Body of pancreas (tissue), 4 donors: ENCODE results near the gene NDUFV1.
"Not testable (repeated sequence)": the region's sequence is repeated elsewhere in the genome, so short reads cannot be mapped to it uniquely, and the experiment has no call there.

Source experiments
- CTCF ChIP-seq, 7 experiments: fragments of 450-650 bp in 4 of 7; fragments of 200-600 bp in 3 of 7; sonication (generic) in 3 of 7; IDR thresholded peaks; one replicate each; pipeline ENCODE4 v1.5.1; 2016 to 2019; ENCODE audit warnings: antibody characterized with exemption in 7 of 7
- POLR2A ChIP-seq, 3 donors: fragments of 450-650 bp; IDR thresholded peaks; one replicate each; pipeline ENCODE4 v1.6.1; 2016; ENCODE audit warnings: antibody characterized with exemption in 3 of 3, mild to moderate bottlenecking in 2 of 3

DNA sequence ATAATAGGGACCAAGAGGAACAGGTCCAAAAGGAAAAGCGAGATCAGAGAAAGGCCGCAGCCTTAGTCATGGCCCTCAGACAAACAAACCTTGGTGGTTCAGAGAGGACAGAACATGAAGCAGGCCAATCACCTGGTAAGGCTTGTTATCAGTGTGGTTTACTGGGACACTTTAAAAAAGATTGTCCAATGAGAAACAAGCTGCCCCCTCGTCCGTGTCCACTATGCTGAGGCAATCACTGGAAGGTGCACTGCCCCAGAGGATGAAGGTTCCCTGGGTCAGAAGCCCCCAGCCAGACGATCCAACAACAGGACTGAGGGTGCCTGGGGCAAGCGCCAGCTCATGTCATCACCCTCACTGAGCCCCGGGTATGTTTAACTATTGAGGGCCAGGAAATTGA, 16.2 kb downstream of the NDUFV1 start:
- TF ChIP-seq POLR2A, CTCF (IDR thresholded peaks at IDR 0.05): not testable (repeated sequence)
